Measurements from ENCODE around the gene PSME4.
A peak's percentile ranks its signal among the peaks of the same experiment; 100 is the strongest.
"Not testable (repeated sequence)": the region's sequence is repeated elsewhere in the genome, so short reads cannot be mapped to it uniquely, and the experiment has no call there.

Gene PSME4

DNA sequence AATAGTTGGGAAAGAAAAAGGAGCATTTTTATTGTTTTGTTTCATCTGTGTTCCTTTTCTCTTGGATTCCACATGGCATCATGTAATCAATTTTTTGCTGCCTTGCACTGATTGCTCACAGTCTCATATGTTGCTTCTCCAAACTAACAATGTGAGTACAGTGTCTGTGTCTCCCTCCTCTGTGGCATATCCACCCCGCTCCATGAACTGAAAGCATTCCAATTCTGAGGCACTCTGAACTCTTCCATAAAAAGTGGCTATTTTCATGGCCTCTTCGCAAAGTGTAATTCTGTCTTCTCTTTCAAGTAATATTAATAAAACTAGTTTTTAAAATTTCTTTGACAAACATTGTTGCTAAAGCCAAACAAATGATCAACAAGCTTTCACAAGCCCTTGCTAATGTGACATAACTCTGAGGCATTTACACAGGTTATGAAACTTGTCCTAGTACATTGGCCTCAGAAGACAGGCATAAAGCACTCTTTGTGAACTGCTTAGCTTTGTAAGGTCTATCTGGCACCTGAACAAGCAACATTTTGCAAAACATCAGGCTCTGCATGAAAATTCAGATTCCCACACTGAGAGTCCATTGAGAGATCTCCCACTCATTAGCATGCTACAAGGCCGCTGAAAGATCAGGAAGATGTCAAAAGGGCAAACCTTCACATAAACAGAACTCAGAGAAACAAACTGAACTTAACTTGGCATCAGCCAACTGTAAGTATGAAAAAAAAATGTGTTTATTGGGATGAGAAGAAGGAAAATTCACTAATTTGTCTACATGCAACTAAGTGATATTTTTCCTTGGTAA lies 144.0 kb downstream of the PSME4 start:
- no peak overlapping the region for H3K4me3 ChIP-seq (ENCODE audit: low read length)
- TF ChIP-seq CTCF (IDR thresholded peaks at IDR 0.05; ENCODE audit: insufficient read depth, low read depth, low read length, missing control alignments): no peak
- peak; percentile 73 for DNase-seq (ENCODE audit: low read depth)

DNA sequence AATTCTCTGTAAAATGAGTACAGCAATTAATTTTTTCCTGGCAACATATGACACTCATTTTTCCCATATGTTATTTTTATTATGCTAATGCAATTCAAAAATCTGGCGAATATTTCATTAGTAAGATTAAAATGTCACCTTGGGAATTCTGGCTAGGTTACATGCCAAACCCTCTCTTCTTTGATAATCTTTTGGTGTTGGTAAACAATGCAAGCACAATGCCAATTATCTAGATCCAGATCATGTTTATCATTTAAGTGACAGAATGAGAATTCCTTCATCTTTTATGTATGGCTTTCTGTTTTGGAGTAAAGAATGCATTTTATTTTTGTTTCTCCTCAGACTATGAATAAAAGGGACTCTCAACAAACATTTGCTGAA lies 144.8 kb downstream of the PSME4 start:
- H3K4me3 ChIP-seq (ENCODE audit: low read length): no peak overlapping the region
- DNase-seq (ENCODE audit: low read depth): no peak
- TF ChIP-seq CTCF (IDR thresholded peaks at IDR 0.05; ENCODE audit: insufficient read depth, low read depth, low read length, missing control alignments): no peak

GRCh38 chr2:53823639-53824038 lies 147.2 kb downstream of the PSME4 start:
- H3K4me3 ChIP-seq (ENCODE audit: low read length); DNase-seq (ENCODE audit: low read depth): not testable (repeated sequence)

DNA sequence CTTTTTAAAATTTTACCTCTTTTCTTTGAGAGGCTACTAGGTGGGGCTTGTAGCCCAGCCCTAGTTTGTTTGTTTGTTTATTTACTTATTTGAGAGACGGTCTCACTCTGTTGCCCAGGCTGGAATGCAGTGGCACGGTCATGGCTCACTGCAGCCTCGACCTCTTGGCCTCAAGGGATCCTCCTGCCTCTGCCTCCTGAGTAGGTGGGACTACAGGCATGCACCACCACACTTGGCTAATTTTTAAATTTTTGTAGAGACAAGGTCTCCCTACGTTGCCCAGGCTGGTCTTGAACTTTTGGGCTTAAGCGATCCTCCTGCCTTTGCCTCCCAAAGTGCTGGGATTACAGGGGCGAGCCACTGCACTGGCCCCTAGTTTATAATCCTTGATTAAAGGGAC lies 149.0 kb downstream of the PSME4 start:
- DNase-seq (ENCODE audit: low read depth): no peak
- no peak overlapping the region for H3K4me3 ChIP-seq (ENCODE audit: low read length)
- TF ChIP-seq CTCF (IDR thresholded peaks at IDR 0.05; ENCODE audit: insufficient read depth, low read depth, low read length, missing control alignments): no peak

GRCh38 chr2:53820711-53821110 lies 150.1 kb downstream of the PSME4 start:
- no peak overlapping the region for H3K4me3 ChIP-seq (ENCODE audit: low read length)
- DNase-seq (ENCODE audit: low read depth): peak; percentile 51
- no peak for TF ChIP-seq CTCF (IDR thresholded peaks at IDR 0.05; ENCODE audit: insufficient read depth, low read depth, low read length, missing control alignments)

DNA sequence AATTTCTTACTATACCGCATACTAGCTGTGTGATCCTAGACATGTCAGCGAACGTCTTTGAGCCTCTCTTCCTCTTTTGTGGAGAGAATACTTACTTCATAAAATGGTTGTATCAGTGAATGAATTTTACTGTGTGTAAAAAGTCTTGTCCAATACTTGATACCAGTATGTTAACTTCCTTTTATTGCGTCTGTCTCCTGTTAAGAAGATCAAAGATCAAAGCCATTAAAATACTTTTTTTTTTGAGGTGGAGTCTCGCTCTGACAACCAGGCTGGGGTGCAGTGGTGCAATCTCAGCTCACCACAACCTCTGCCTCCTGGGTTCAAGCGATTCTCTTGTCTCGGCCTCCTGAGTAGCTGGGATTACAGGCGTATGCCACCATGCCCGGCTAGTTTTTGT lies 150.7 kb downstream of the PSME4 start:
- no peak for TF ChIP-seq CTCF (IDR thresholded peaks at IDR 0.05; ENCODE audit: insufficient read depth, low read depth, low read length, missing control alignments)
- no peak for DNase-seq (ENCODE audit: low read depth)
- H3K4me3 ChIP-seq (ENCODE audit: low read length): no peak overlapping the region

GRCh38 chr2:53819634-53820033 lies 151.2 kb downstream of the PSME4 start:
- no peak overlapping the region for H3K4me3 ChIP-seq (ENCODE audit: low read length)
- DNase-seq (ENCODE audit: low read depth): no peak
- no peak for TF ChIP-seq CTCF (IDR thresholded peaks at IDR 0.05; ENCODE audit: insufficient read depth, low read depth, low read length, missing control alignments)
